Memory B cell (primary cell): ENCODE data around the gene LSP1.
"Not testable (repeated sequence)": the region's sequence is repeated elsewhere in the genome, so short reads cannot be mapped to it uniquely, and the experiment has no call there.

Experiments
- ATAC-seq: fragments of 150-1000 bp; cut with Tn5 transposase; 2 replicates; pipeline ENCODE4 v1.10.0; 2021; ENCODE audit warnings: low read depth, mild to moderate bottlenecking, moderate library complexity
- DNase-seq, 2 donors: peaks; one replicate each; pipeline ENCODE4 v3.0.0; 2022; ENCODE audit warnings: low spot score in 2 of 2
- H3K27ac Mint-ChIP-seq: one replicate; pipeline ENCODE4 v1.8.0; 2022; ENCODE audit warnings: mild to moderate bottlenecking, moderate library complexity, mixed read lengths
- H3K27me3 Mint-ChIP-seq: one replicate; pipeline ENCODE4 v1.8.0; 2022; ENCODE audit warnings: mixed read lengths
- H3K36me3 Mint-ChIP-seq: one replicate; pipeline ENCODE4 v1.8.0; 2022; ENCODE audit warnings: mild to moderate bottlenecking, mixed read lengths
- H3K4me1 Mint-ChIP-seq: one replicate; pipeline ENCODE4 v1.8.0; 2022; ENCODE audit warnings: mixed read lengths
- H3K4me3 Mint-ChIP-seq: one replicate; pipeline ENCODE4 v1.8.0; 2022; ENCODE audit warnings: mild to moderate bottlenecking, moderate library complexity, mixed read lengths
- H3K9me3 Mint-ChIP-seq: one replicate; pipeline ENCODE4 v1.8.0; 2022; ENCODE audit warnings: mixed read lengths

Gene LSP1

GRCh38 chr11:1852877-1853276 lies at the start of gene LSP1:
Gene LSP1 (plus strand): TSS chr11:1853084. CDS start chr11:1853145, 61 bp downstream.
- Mint-ChIP-seq H3K27ac (peak within 1 kb of the TSS; percentile 93), H3K36me3 (peaks cover 6% of the 10 kb centered on the region), H3K9me3 (no peaks in the 10 kb centered on the region), H3K4me3 (peak within 1 kb of the TSS; percentile 96), H3K27me3 (no peaks in the 10 kb centered on the region), H3K4me1 (peaks cover 30% of the 10 kb centered on the region)
- ATAC-seq = peak; percentile 72
- peak; percentile 80 to 91 for DNase-seq

- Mint-ChIP-seq H3K4me3 (no peak overlapping the region), H3K36me3 (no peaks in the 10 kb centered on the region), H3K27ac (no peak overlapping the region), H3K27me3 (peaks cover 21% of the 10 kb centered on the region), H3K4me1 (no peaks in the 10 kb centered on the region), H3K9me3 (no peaks in the 10 kb centered on the region)
- ATAC-seq (no peak), DNase-seq (no peak)
These were observed 49.6 kb upstream of the LSP1 start for GRCh38 chr11:1803246-1803645.

- not testable (repeated sequence) for H3K9me3 Mint-ChIP-seq, H3K4me3 Mint-ChIP-seq, H3K36me3 Mint-ChIP-seq, H3K27ac Mint-ChIP-seq, H3K4me1 Mint-ChIP-seq, ATAC-seq, DNase-seq
- H3K27me3 Mint-ChIP-seq = peaks cover 18% of the 10 kb centered on the region
These were observed 48.9 kb upstream of the LSP1 start for GRCh38 chr11:1803835-1804519.

- H3K9me3 Mint-ChIP-seq = no peaks in the 10 kb centered on the region
- peaks cover 20% of the 10 kb centered on the region for H3K27me3 Mint-ChIP-seq
- DNase-seq (no peak), ATAC-seq (no peak)
- no peak overlapping the region for H3K27ac Mint-ChIP-seq
- peaks cover 2% of the 10 kb centered on the region for H3K36me3 Mint-ChIP-seq
- H3K4me3 Mint-ChIP-seq = no peak overlapping the region
- no peaks in the 10 kb centered on the region for H3K4me1 Mint-ChIP-seq
These were observed 47.4 kb upstream of the LSP1 start for GRCh38 chr11:1805525-1805924.

- Mint-ChIP-seq H3K36me3 (peaks cover 2% of the 10 kb centered on the region), H3K4me3 (no peak overlapping the region), H3K9me3 (no peaks in the 10 kb centered on the region), H3K27ac (no peak overlapping the region), H3K27me3 (peaks cover 16% of the 10 kb centered on the region), H3K4me1 (no peaks in the 10 kb centered on the region)
- no peak for DNase-seq
- ATAC-seq = no peak
These were observed 45.5 kb upstream of the LSP1 start for GRCh38 chr11:1807264-1807995.

GRCh38 chr11:1810761-1811160 lies 42.1 kb upstream of the LSP1 start:
- Mint-ChIP-seq H3K4me1 (no peaks in the 10 kb centered on the region), H3K27ac (no peak overlapping the region), H3K27me3 (peaks cover 12% of the 10 kb centered on the region), H3K9me3 (no peaks in the 10 kb centered on the region), H3K36me3 (peaks cover 2% of the 10 kb centered on the region), H3K4me3 (no peak overlapping the region)
- ATAC-seq = no peak
- no peak for DNase-seq

- H3K27ac Mint-ChIP-seq = no peak overlapping the region
- peaks cover 2% of the 10 kb centered on the region for H3K36me3 Mint-ChIP-seq
- H3K27me3 Mint-ChIP-seq = peaks cover 12% of the 10 kb centered on the region
- no peak overlapping the region for H3K4me3 Mint-ChIP-seq
- H3K4me1 Mint-ChIP-seq = no peaks in the 10 kb centered on the region
- ATAC-seq = no peak
- no peaks in the 10 kb centered on the region for H3K9me3 Mint-ChIP-seq
- DNase-seq = no peak
These were observed 40.6 kb upstream of the LSP1 start for GRCh38 chr11:1812274-1812673.

GRCh38 chr11:1812801-1813200 lies 40.1 kb upstream of the LSP1 start:
- Mint-ChIP-seq H3K4me3 (no peak overlapping the region), H3K9me3 (no peaks in the 10 kb centered on the region), H3K27ac (no peak overlapping the region), H3K36me3 (peaks cover 2% of the 10 kb centered on the region), H3K27me3 (peaks cover 12% of the 10 kb centered on the region), H3K4me1 (no peaks in the 10 kb centered on the region)
- DNase-seq = no peak
- ATAC-seq = no peak

GRCh38 chr11:1813356-1813755 lies 39.5 kb upstream of the LSP1 start:
- not testable (repeated sequence) for H3K9me3 Mint-ChIP-seq, H3K27ac Mint-ChIP-seq, H3K4me3 Mint-ChIP-seq, H3K4me1 Mint-ChIP-seq, DNase-seq, ATAC-seq, H3K36me3 Mint-ChIP-seq
- peaks cover 12% of the 10 kb centered on the region for H3K27me3 Mint-ChIP-seq

- DNase-seq (no peak), ATAC-seq (no peak)
- no peak overlapping the region for H3K27ac Mint-ChIP-seq
- H3K9me3 Mint-ChIP-seq = peaks cover 5% of the 10 kb centered on the region
- H3K27me3 Mint-ChIP-seq = peaks cover 13% of the 10 kb centered on the region
- H3K4me3 Mint-ChIP-seq = no peak overlapping the region
- H3K4me1 Mint-ChIP-seq = no peaks in the 10 kb centered on the region
- peaks cover 3% of the 10 kb centered on the region for H3K36me3 Mint-ChIP-seq
These were observed 38.2 kb upstream of the LSP1 start for GRCh38 chr11:1814691-1815090.

- no peaks in the 10 kb centered on the region for H3K4me1 Mint-ChIP-seq
- H3K4me3 Mint-ChIP-seq = no peak overlapping the region
- H3K27ac Mint-ChIP-seq = no peak overlapping the region
- peaks cover 13% of the 10 kb centered on the region for H3K27me3 Mint-ChIP-seq
- H3K36me3 Mint-ChIP-seq = peaks cover 3% of the 10 kb centered on the region
- DNase-seq (no peak), ATAC-seq (no peak)
- peaks cover 5% of the 10 kb centered on the region for H3K9me3 Mint-ChIP-seq
These were observed 37.6 kb upstream of the LSP1 start for GRCh38 chr11:1815311-1815710.

GRCh38 chr11:1815751-1816150 lies 37.1 kb upstream of the LSP1 start:
- Mint-ChIP-seq H3K27ac (no peak overlapping the region), H3K4me1 (no peaks in the 10 kb centered on the region), H3K36me3 (peaks cover 3% of the 10 kb centered on the region), H3K9me3 (peaks cover 5% of the 10 kb centered on the region), H3K27me3 (peaks cover 13% of the 10 kb centered on the region), H3K4me3 (no peak overlapping the region)
- DNase-seq = no peak
- no peak for ATAC-seq

- H3K9me3 Mint-ChIP-seq = peaks cover 9% of the 10 kb centered on the region
- peaks cover 22% of the 10 kb centered on the region for H3K27me3 Mint-ChIP-seq
- peaks cover 3% of the 10 kb centered on the region for H3K36me3 Mint-ChIP-seq
- ATAC-seq (no peak), DNase-seq (no peak)
- no peaks in the 10 kb centered on the region for H3K4me1 Mint-ChIP-seq
- H3K27ac Mint-ChIP-seq = no peak overlapping the region
- no peak overlapping the region for H3K4me3 Mint-ChIP-seq
These were observed 35.9 kb upstream of the LSP1 start for GRCh38 chr11:1817000-1817399.

- Mint-ChIP-seq H3K36me3 (peaks cover 3% of the 10 kb centered on the region), H3K4me1 (no peaks in the 10 kb centered on the region), H3K9me3 (peaks cover 9% of the 10 kb centered on the region), H3K4me3 (no peak overlapping the region), H3K27me3 (peaks cover 19% of the 10 kb centered on the region), H3K27ac (no peak overlapping the region)
- no peak for DNase-seq
- no peak for ATAC-seq
These were observed 35.4 kb upstream of the LSP1 start for GRCh38 chr11:1817511-1817910.

GRCh38 chr11:1819074-1819473 lies 33.8 kb upstream of the LSP1 start:
- no peak overlapping the region for H3K4me3 Mint-ChIP-seq
- DNase-seq (no peak), ATAC-seq (no peak)
- H3K27ac Mint-ChIP-seq = no peak overlapping the region
- peaks cover 3% of the 10 kb centered on the region for H3K36me3 Mint-ChIP-seq
- peaks cover 9% of the 10 kb centered on the region for H3K9me3 Mint-ChIP-seq
- peaks cover 1% of the 10 kb centered on the region for H3K4me1 Mint-ChIP-seq
- peaks cover 19% of the 10 kb centered on the region for H3K27me3 Mint-ChIP-seq
